MM.1S (cell line): ENCODE results near the gene HDAC9.

ENCODE experiments used
- EZH2 ChIP-seq: fragments of 300-600 bp; sonication (generic); optimal IDR thresholded peaks from 2 replicates; pipeline ENCODE3; 2017; ENCODE audit warnings: low read depth, mild to moderate bottlenecking, antibody characterized with exemption, low read length, mixed read lengths
- EZH2phosphoT487 ChIP-seq: fragments of 300-600 bp; sonication (generic); IDR thresholded peaks from 2 replicates; pipeline ENCODE4 v1.6.1; 2018; ENCODE audit warnings: antibody characterized with exemption, low read length
- TF ChIP-seq, protein P1 (sequence below): fragments of 300-600 bp; sonication (generic); IDR thresholded peaks from 2 replicates; pipeline ENCODE4 v1.5.1; 2016; ENCODE audit warnings: antibody characterized with exemption, low read length, mixed read lengths

DNA sequence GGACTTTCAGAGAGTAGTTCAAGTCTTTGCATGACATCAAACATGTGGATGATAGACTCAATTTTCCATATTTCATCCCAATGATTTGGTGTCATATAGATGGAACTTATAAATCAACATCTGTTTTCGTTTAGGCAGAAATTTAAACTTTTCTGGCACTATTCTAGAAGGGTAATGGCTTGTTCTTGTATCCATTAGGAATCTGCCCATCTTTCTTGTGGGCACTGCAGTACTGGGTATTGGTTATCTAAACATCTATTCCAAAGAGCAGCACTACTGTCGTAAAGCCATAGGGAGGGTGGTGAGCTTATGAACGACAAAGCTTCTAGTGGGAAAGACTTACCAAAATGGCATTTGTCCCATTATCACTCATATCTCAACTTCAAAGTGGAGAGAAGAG is 348.4 kb downstream of the HDAC9 start:
- TF ChIP-seq EZH2 = no peak
- TF ChIP-seq, protein P1, sequence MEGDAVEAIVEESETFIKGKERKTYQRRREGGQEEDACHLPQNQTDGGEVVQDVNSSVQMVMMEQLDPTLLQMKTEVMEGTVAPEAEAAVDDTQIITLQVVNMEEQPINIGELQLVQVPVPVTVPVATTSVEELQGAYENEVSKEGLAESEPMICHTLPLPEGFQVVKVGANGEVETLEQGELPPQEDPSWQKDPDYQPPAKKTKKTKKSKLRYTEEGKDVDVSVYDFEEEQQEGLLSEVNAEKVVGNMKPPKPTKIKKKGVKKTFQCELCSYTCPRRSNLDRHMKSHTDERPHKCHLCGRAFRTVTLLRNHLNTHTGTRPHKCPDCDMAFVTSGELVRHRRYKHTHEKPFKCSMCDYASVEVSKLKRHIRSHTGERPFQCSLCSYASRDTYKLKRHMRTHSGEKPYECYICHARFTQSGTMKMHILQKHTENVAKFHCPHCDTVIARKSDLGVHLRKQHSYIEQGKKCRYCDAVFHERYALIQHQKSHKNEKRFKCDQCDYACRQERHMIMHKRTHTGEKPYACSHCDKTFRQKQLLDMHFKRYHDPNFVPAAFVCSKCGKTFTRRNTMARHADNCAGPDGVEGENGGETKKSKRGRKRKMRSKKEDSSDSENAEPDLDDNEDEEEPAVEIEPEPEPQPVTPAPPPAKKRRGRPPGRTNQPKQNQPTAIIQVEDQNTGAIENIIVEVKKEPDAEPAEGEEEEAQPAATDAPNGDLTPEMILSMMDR = no peak
- no peak for TF ChIP-seq EZH2phosphoT487
